C4-2B (cell line): ENCODE data around the gene ISCU.

Experiments used
- H3K27ac ChIP-seq: fragments of 450-650 bp; 2 replicates; pipeline ENCODE4 v1.5.1; 2017
- ZFX ChIP-seq: fragments of 450-650 bp; IDR thresholded peaks from 2 replicates; pipeline ENCODE4 v1.6.1; 2017
- TF ChIP-seq, protein P1 (sequence below): fragments of 450-650 bp; conservative IDR thresholded peaks from 2 replicates; pipeline ENCODE4 v1.5.1; 2017; ENCODE audit warnings: mild to moderate bottlenecking

ISCU gene

DNA sequence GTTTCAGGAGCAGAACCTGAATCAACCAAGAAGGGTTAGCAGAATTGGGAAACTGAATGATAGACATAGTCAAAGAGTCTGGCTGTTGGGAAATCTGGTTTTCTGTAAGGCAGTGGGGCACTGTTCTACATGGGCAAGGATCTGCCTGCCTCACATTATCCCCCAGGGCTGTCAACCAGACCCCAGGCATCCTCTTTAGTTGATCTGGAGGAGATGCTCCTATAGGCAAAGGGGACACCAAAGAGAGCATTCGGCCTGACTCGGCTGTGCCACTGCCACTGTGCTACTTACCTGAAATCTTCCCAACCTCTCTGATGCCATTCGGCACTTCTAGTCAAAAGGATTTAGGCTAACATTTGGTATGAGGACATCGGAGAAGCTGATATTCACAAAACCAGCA, 4.1 kb downstream of the ISCU start:
- peak overlapping the region; percentile 51 for H3K27ac ChIP-seq
- TF ChIP-seq ZFX = no peak
- TF ChIP-seq, protein P1, sequence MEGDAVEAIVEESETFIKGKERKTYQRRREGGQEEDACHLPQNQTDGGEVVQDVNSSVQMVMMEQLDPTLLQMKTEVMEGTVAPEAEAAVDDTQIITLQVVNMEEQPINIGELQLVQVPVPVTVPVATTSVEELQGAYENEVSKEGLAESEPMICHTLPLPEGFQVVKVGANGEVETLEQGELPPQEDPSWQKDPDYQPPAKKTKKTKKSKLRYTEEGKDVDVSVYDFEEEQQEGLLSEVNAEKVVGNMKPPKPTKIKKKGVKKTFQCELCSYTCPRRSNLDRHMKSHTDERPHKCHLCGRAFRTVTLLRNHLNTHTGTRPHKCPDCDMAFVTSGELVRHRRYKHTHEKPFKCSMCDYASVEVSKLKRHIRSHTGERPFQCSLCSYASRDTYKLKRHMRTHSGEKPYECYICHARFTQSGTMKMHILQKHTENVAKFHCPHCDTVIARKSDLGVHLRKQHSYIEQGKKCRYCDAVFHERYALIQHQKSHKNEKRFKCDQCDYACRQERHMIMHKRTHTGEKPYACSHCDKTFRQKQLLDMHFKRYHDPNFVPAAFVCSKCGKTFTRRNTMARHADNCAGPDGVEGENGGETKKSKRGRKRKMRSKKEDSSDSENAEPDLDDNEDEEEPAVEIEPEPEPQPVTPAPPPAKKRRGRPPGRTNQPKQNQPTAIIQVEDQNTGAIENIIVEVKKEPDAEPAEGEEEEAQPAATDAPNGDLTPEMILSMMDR = no peak

GRCh38 chr12:108567406-108568337, 5.3 kb downstream of the ISCU start:
- TF ChIP-seq, protein P1 = no peak
- TF ChIP-seq ZFX = no peak
- no peak overlapping the region for H3K27ac ChIP-seq

DNA sequence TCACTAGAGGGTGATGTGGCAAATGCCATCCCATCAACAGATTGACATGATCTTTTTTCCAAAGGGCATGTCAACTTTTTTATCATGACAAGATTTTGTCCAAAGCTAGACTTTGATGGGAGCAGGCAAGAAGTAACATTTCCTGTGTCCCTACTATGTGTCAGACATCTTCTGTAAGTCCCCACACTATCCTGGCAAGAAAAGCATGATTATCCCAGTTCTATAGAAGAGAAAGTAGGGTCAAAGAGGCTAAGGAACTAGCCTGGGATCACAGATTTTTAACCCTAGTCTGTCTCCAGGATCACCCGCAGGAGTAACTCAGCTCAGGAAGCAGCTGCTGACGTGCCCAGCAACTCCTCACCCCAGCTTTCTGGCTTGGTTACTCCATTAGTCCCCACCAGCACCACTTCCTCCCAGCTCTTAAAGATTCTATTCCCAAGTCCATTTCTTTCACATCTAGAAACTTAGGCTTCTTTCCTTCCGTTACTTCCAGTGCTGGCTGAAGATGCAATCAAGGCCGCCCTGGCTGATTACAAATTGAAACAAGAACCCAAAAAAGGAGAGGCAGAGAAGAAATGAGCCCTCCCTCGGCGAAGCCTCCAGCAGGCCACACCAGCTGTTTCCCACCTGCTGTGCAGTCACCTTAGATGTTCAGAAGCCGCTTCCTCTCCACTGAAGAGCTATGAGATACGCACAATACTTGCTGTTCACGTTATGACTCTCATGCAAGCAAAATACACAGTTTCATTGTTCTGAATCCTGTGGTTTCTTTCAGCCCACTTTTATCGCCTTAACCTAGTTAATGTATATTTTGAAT, 6.2 kb downstream of the ISCU start:
- no peak overlapping the region for H3K27ac ChIP-seq
- TF ChIP-seq ZFX = no peak
- TF ChIP-seq, protein P1 = no peak

- H3K27ac ChIP-seq = no peak overlapping the region
- TF ChIP-seq ZFX = no peak
- TF ChIP-seq, protein P1 = peak; percentile 17; the same call in 1 of the 2 replicates
Observed at GRCh38 chr12:108570743-108571608, 8.6 kb downstream of the ISCU start.

GRCh38 chr12:108571609-108572165, 9.3 kb downstream of the ISCU start:
- TF ChIP-seq, protein P1 = no peak
- no peak for TF ChIP-seq ZFX
- H3K27ac ChIP-seq = no peak overlapping the region

DNA sequence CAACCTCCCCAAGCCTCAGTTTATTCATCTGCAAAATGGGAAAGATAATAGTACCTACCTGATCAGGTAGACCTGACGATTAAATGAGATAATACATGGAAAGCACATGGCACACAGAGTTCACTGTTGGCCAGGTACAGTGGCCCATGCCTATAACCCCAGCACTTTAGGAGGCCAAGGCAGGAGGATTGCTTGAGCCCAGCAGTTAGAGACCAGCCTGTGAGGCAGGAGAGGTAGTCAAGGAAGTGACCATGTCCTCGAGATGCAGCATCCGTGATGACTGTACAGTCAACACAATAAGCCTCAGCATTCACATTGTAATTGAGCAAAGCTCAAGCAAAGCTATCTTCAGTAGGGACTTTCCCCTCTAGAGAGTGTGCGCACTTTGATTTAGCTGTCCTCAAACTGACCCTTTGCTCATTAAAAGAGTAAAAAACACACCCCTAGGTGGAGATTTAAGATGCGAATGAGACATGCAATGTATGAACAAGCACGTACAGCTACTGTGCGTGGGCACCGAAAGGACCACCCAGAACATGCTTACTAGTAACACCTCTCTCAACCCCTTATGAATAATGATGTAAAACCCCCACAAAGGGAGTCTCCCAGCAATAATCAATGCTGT, 9.9 kb downstream of the ISCU start:
- TF ChIP-seq ZFX = no peak
- TF ChIP-seq, protein P1 = no peak
- H3K27ac ChIP-seq = no peak overlapping the region
